A549 treated with CpdA at 1 μM for 4 hours (cell line): ENCODE data around the gene SNX3. TPM values are rescaled to one million over a fixed set of nuclear protein-coding genes. Genes with fewer than 3 reads are reported as not detected.

Experiments used
- total RNA-seq: library from RNA; stranded (reverse); fragments of 200-300 nt; extraction: Qiagen RNA extraction; gene quantifications from 5 replicates; pipeline ENCODE4 v1.2.3, GENCODE V29; 2022; ENCODE audit warnings: low read depth

SNX3 gene
- 71.3 to 115 TPM (median 112 TPM) in 5 replicates for total RNA-seq

GRCh38 chr6:108260809-108261569 is at the start of gene SNX3:
Gene SNX3 (minus strand): TSS chr6:108261040. CDS start chr6:108260921, 119 bp downstream.

GRCh38 chr6:108294727-108295625 is 34.1 kb upstream of the SNX3 start, which contains the start of gene AFG1L:
Gene AFG1L (plus strand): TSS chr6:108295054. CDS start chr6:108295080, 26 bp downstream.

GRCh38 chr6:108165714-108166663 is 94.9 kb downstream of the SNX3 start, which contains the start of gene NR2E1:
Gene NR2E1 (plus strand): TSS chr6:108166022. CDS start chr6:108166766, 744 bp downstream.

Other genes with a start within 250 kb of the SNX3 start
- gene OSTM1, start 186.3 kb downstream of the SNX3 start, total RNA-seq = 18.5 to 35.1 TPM (median 18.7 TPM) in 5 replicates
- gene NR2E1, start 95.0 kb downstream of the SNX3 start, total RNA-seq = 0.03 to 0.09 TPM (median 0.05 TPM) in 3 of 5 replicates, not detected in the others
- 0.42 to 1.5 TPM (median 1.4 TPM) in 5 replicates for gene AFG1L, start 34.0 kb upstream of the SNX3 start, total RNA-seq